Stimulated activated CD8-positive, alpha-beta memory T cell treated with anti-CD3 and anti-CD28 coated beads, Interleukin-7, amount 100 ng/mL, for 1 hour (primary cell): ENCODE results near the gene KLF17.

ENCODE experiments used
- DNase-seq, 2 donors: peaks; one replicate each; pipeline ENCODE4 v3.0.0-alpha.2; 2020; ENCODE audit warnings: low read depth in 2 of 2

KLF17 gene

DNA sequence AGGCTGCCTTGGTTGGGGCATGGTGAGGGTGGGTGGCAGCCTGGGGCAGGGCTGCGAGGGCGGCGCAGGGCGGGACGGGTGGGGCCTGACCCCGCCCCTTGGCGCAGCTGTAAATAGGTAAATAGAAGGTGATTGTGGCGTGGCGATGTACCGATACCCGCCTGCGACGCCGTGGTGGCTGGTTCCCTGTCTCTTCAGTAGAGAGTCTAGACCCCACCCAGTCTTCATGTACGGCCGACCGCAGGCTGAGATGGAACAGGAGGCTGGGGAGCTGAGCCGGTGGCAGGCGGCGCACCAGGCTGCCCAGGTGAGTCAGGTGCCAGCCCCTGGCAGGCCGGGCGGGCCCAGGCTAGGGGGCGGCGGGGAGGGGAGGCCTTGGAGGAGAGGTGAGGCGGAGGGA, at the start of gene KLF17:
Gene KLF17 (plus strand): TSS at position 140 of the 400 bp plus-strand sequence. CDS start 87 bp downstream, at position 227.
- DNase-seq: no peak

- DNase-seq: no peak
Measured at GRCh38 chr1:44071461-44071860, 47.2 kb upstream of the KLF17 start.

DNA sequence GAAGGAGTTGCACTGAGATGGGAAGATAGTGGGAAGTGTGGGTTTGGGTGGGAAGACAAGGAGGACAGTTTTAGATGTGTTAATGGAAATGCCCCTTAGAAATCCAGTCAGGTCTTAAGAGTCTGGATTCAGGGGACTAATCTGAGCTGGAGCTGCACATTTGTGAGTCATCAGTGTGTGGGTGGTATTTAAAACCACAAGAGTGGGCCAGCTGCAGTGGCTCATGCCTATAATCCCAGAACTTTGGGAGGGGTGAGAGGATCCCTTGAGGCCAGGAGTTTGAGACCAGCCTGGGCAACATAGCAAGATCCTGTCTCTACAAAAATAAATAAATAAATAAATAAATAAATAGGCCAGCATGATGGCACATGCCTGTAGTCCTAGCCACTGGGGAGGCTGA, 46.4 kb upstream of the KLF17 start:
- DNase-seq: no peak

DNA sequence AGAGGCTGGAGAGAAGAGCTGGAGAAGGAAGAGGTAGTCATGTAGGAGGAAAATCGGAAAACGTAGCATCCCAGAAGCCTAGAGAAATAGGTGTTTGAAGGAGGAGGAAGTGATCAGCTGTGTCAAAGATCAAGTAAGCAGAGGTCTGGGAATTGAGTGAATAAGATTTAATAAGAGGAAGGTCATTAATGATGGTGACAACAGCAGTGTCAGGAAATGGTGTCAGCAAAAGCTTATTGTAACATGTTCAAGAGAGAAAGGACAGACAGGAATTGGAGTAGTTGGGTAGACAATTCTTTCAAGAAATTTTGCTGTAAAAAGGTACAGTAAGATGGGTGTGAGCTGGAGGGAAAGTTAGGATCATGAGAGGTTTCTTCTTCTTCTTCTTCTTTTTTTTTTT, 45.8 kb upstream of the KLF17 start:
- DNase-seq: no peak

DNA sequence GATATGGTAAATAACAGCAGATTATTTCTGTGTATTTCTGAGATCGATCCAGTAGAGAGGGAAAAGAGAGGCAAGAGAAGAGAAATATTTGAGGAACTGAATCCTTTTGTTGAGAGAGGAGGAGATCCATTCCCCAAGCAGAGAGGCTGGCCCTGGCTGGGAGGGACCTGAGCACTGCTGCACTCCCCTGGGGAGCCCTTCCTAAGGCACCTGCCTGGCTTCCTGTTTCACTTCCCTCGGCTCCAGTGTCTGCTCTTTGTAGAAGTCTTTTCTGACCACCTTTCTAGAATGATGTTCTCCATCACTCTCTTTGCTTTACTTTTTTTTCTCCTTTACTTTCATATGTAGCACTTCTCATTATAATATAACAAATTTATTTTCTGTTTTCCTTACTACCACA, 45.1 kb upstream of the KLF17 start:
- no peak for DNase-seq

DNA sequence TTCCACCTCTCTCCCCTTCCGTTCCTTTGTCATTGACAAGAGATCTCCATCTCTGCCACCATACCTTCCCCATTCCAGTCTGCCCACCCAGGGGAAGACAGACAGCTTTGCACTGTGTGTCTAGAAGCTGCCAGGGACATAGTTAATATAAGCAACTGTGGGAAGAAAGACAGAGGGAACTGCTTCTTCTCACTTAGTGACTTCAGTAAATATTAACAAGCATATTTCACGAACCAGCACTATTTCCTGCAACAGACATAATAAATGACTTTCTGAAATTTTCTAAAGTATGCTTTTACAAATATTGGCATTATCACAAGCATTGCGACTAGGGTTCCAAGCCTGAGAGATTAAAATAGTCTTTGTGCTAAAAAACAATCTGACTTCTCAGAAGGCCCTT, 44.2 kb upstream of the KLF17 start:
- no peak for DNase-seq

DNA sequence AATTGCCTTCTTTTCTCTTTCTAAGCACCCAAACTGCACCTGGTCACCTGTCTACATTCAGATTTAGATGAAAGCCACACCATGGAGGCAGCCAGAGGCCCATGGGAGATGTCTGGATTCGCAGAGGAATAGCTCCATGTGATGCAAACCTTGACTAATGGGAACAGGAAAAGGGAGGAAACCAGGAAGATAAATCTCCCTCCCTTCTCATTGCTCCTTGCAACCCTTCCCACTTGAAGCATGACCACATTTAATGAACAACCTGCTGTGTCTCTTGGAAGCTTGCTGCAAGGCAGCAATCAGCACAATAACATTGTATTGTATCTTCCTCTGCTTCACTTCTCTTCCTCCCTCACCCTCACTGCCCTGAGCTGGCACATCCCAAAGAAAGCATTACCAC, 42.6 kb upstream of the KLF17 start:
- no peak for DNase-seq

DNA sequence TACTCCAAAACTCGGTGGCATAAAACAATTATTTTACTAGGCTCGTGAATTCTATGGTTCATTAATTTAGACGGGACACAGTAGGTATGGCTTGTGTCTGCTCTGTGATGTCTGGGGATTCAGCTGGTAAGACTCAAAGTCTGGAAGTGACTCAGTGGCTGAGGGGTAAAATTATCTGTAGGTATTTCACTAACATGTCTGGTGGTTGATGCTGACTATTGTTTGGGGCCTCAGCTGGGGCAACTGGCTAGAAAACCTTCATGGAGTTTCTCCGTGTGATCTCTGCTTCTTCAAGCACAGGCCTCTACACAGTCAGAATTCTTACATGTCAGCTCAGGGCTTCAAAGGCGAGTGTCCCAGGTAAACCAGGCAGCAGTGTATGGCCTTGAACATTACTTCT, 41.2 kb upstream of the KLF17 start:
- DNase-seq: no peak

DNA sequence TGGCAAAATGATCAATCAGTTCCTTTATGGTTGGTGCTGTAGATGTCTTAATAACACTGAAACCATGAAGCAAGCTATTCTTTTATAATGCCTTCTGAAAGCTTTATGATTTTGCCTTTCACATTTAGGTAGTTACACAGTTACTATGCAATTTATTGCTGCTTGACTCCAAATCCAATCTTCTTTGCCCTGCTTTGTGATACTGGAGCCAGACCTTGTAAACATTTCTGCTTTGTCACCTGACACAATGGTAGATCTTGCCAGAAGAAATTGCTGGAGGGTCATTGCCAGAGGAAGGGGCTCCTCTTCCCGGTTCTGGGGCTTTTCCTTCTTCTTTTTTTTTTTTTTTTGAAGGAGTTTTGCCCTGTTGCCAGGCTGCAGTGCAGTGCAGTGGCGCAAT, 40.5 kb upstream of the KLF17 start:
- no peak for DNase-seq

DNA sequence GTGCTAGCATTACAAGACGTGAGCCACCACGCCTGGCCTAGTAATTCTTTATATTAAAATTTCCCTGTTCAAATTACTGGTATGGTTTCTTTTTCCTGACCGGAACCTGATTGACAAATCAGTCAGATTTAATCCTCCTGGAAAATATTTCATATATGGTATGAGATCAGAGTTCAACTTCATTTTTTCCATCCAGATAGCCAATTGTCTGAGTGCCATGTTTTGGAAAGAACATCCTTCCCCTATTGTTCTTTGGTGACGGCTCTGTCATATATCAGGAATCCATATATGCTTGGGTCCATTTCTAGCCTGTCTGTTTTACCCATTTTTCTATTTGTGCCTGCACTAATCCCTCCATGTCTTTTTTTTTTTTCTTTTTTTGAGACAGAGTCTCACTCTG, 39.1 kb upstream of the KLF17 start:
- DNase-seq: no peak

GRCh38 chr1:44084998-44085675, 33.5 kb upstream of the KLF17 start:
- no peak for DNase-seq

- no peak for DNase-seq
Measured at GRCh38 chr1:44086692-44087474, 31.7 kb upstream of the KLF17 start.

GRCh38 chr1:44089371-44090048, 29.1 kb upstream of the KLF17 start:
- no peak for DNase-seq

GRCh38 chr1:44090429-44091252, 28.0 kb upstream of the KLF17 start:
- no peak for DNase-seq

DNA sequence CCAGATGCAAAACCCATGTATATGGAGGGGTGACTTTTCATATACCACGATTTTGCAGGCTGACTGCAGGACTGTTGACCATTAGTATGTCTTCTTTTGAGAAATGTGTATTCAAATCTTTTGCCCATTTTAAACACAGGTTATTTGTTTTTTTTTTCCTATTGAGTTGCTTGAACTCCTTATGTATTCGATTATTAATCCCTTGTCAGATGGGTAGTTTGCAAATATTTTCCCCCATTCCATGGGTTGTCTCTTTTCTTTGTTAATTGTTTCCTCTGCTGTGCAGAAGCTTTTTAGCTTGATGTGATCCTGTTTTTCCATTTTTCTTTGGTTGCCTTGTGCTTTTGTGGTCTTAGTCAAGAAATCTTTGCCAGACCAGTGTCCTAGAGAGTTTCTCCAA, 24.6 kb upstream of the KLF17 start:
- no peak for DNase-seq

GRCh38 chr1:44100183-44100868, 18.3 kb upstream of the KLF17 start:
- DNase-seq: no peak

- DNase-seq: no peak
Measured at GRCh38 chr1:44101328-44101727, 17.3 kb upstream of the KLF17 start.

DNA sequence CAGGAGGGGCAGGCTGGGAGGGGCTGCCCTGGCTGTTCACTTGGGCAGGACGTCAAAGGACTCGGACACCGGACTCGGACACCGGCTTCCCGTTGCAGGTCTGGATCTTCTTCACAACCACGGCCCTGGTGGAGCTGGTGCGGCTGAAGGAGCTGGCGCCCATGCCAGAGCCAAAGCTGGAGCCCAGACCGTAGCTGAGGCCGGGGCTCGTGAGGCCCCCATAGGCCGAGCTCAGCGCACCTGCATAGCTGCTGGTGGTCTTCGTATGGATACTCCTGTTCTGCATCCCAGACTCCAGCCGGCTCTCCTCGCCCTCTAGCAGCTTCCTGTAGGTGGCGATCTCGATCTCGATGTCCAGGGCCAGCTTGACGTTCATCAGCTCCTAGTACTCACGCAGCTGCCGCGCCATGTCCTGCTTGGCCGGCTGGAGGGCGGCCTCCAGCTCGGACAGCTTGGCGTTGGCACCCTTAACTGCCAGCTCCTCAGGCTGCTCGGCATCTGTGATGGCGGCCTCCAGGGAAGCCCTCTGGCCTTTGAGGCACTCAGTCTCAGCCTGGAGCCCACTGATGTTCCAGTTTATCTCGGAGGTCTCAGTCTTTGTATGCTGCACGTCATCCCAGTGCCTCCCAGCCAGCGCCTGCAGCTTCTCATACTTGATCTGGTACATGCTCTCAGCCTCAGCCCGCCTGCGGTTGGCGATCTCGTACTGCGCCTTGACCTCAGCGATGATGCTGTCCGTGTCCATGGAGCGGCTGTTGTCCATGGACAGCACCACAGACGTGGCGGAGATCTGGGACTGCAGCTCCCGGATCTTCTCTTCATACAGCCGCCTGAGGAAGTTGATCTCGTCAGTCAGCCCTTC, 15.1 kb upstream of the KLF17 start:
- no peak for DNase-seq

DNA sequence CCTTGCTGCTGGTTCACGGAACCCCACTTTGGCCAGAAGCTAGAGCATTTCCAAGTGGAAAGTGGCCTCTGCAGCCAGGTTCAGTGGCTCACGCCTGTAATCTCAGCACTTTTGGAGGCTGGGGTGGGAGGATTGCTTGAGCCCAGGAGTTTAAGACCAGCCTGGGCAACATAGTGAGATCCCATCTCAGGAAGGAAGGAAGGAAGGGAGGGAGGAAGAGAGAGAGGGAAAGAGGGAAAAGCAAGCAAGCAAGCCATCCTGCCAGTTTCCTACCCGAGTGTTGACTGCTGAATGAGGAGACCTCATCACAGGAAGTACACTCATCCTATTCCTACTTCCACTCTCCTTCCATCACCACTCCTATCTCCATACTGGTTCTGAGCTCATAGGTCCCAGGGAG, 12.8 kb upstream of the KLF17 start:
- no peak for DNase-seq

GRCh38 chr1:44108241-44108640, 10.4 kb upstream of the KLF17 start:
- DNase-seq: no peak
